Measurements from ENCODE around the gene POU4F2.

POU4F2 gene

DNA sequence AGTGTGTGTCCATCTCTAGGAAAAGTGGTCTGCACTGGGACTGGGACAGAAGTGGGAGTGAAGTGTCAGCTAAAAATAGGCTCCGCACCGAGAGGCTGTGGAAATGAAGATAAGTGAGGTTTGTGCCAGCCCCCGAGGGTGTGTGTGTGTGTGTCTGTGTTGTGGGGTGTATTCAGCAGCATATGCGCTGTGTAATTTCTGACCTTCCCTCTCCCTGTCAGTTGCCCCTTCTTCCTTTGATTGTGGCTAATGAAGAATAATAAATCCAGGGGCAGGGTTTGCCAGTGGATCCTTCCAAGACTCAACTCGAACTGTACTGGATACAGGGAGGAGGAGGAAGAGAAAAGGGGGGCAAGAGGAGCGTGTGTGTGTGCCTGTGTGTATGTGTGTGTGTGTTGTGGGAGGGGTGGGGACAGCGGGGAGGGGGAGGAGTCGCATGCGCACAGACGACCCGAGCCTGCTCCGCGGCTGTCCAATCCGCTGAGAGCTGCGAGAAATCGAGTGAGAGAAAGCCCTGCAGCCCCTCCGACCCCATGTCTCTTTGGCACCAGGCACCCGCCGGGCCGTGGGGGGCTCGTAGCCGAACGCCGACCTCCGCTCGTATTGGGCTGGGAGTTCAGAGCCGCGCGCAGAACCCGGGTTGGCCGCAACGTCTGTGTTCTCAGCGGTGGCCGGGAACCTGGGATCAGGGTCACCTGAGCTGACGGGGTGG lies 916 bp upstream of the POU4F2 start:
- POLR2A ChIA-PET: interaction anchor here (0.6 kb wide), 1 partner anchor 116 kb away, joined by 4 read pairs; no protein-coding TSS in a partner anchor
- TF ChIP-seq FOXA1 (IDR thresholded peaks at IDR 0.05) (no peak), NFRKB (IDR thresholded peaks at IDR 0.05) (no peak), SP1 (IDR thresholded peaks at IDR 0.05) (no peak), ZNF384 (IDR thresholded peaks at IDR 0.05) (no peak), CTBP1 (IDR thresholded peaks at IDR 0.05; ENCODE audit: borderline replicate concordance) (no peak), SUZ12 (IDR thresholded peaks at IDR 0.05) (no peak), BHLHE40 (IDR thresholded peaks at IDR 0.05; ENCODE audit: borderline replicate concordance) (no peak), L3MBTL2 (conservative IDR thresholded peaks at IDR 0.05) (no peak), ELF4 (IDR thresholded peaks at IDR 0.05) (no peak), LEF1 (IDR thresholded peaks at IDR 0.05; ENCODE audit: borderline replicate concordance) (no peak), FOXK2 (IDR thresholded peaks at IDR 0.05) (no peak), HDGF (IDR thresholded peaks at IDR 0.05; ENCODE audit: borderline replicate concordance) (no peak), FOXM1 (IDR thresholded peaks at IDR 0.05; ENCODE audit: borderline replicate concordance) (no peak)
- TF ChIP-seq, protein P1, sequence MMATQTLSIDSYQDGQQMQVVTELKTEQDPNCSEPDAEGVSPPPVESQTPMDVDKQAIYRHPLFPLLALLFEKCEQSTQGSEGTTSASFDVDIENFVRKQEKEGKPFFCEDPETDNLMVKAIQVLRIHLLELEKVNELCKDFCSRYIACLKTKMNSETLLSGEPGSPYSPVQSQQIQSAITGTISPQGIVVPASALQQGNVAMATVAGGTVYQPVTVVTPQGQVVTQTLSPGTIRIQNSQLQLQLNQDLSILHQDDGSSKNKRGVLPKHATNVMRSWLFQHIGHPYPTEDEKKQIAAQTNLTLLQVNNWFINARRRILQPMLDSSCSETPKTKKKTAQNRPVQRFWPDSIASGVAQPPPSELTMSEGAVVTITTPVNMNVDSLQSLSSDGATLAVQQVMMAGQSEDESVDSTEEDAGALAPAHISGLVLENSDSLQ (IDR thresholded peaks at IDR 0.05): no peak
- peak; percentile 39 for DNase-seq (ENCODE audit: extremely low spot score)
- CTCF ChIA-PET: no interaction called here

DNA sequence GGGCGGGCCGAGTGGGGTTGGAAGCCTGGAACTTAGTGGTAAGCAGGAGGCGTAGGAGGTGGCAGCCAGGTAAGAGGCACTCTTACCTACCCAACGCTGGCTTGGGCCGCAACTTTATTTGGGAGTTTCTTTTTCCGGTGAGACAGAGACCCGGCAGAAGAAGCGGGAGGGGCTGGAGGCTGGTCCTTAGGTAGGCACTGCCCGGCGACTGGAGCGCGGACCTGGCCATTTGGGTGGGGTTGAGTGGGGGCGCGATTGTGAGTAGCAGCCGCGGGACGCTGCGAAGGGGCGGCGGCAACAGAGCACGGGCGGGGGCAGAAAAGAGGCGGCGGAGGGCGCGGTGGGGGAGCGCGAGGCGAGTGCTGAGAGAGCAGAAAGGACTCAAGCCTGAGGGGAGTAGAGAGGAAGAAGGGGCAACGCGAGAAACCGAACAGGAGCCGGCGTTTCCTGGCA lies 334 bp upstream of the POU4F2 start:
- ChIA-PET CTCF (no interaction called here), POLR2A (no interaction called here)
- DNase-seq (ENCODE audit: extremely low spot score): peak; percentile 41

DNA sequence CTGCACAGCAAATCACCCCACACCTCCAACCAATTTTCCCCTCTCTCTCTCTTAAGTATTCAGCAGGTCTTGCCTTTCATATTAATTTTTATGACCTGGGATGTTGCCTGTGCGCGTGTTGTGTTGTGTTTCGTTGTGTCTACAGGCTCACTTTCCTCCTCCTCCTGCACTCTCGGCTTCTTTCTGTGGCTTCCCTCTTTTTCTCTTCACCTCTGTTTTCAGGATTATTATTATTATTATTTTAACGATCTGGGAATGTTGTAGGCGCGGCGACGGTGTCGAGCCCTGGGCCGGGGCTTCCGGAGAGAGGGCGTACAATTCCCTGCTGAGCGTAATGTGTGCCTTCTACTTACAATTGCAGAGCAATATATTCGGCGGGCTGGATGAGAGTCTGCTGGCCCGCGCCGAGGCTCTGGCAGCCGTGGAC lies 826 bp downstream of the POU4F2 start:
- CTCF ChIA-PET: no interaction called here
- POLR2A ChIA-PET: no interaction called here
- TF ChIP-seq FOXM1 (IDR thresholded peaks at IDR 0.05; ENCODE audit: borderline replicate concordance) (no peak), SP1 (IDR thresholded peaks at IDR 0.05) (no peak), L3MBTL2 (conservative IDR thresholded peaks at IDR 0.05) (no peak), ZNF384 (IDR thresholded peaks at IDR 0.05) (no peak), SUZ12 (IDR thresholded peaks at IDR 0.05) (no peak), TARDBP (IDR thresholded peaks at IDR 0.05) (no peak), HDGF (IDR thresholded peaks at IDR 0.05; ENCODE audit: borderline replicate concordance) (no peak), FOXA1 (IDR thresholded peaks at IDR 0.05) (no peak), LEF1 (IDR thresholded peaks at IDR 0.05; ENCODE audit: borderline replicate concordance) (no peak), ARNT (IDR thresholded peaks at IDR 0.05) (no peak), BHLHE40 (IDR thresholded peaks at IDR 0.05; ENCODE audit: borderline replicate concordance) (no peak), CTBP1 (IDR thresholded peaks at IDR 0.05; ENCODE audit: borderline replicate concordance) (no peak), NFRKB (IDR thresholded peaks at IDR 0.05) (no peak), FOXK2 (IDR thresholded peaks at IDR 0.05) (no peak), ELF4 (IDR thresholded peaks at IDR 0.05) (no peak)
- TF ChIP-seq, protein P1 (IDR thresholded peaks at IDR 0.05): no peak
- no peak for DNase-seq (ENCODE audit: extremely low spot score)

More for the DNA sequence above, 334 bp upstream of the POU4F2 start:
- TF ChIP-seq L3MBTL2 (conservative IDR thresholded peaks at IDR 0.05) (no peak), HDGF (IDR thresholded peaks at IDR 0.05; ENCODE audit: borderline replicate concordance) (no peak), ARNT (IDR thresholded peaks at IDR 0.05) (no peak), TARDBP (IDR thresholded peaks at IDR 0.05) (no peak), FOXA1 (IDR thresholded peaks at IDR 0.05) (no peak), SP1 (IDR thresholded peaks at IDR 0.05) (no peak), NFRKB (IDR thresholded peaks at IDR 0.05) (no peak), FOXM1 (IDR thresholded peaks at IDR 0.05; ENCODE audit: borderline replicate concordance) (no peak), SUZ12 (IDR thresholded peaks at IDR 0.05) (no peak), ZNF384 (IDR thresholded peaks at IDR 0.05) (no peak), LEF1 (IDR thresholded peaks at IDR 0.05; ENCODE audit: borderline replicate concordance) (no peak), FOXK2 (IDR thresholded peaks at IDR 0.05) (no peak), BHLHE40 (IDR thresholded peaks at IDR 0.05; ENCODE audit: borderline replicate concordance) (no peak)
- TF ChIP-seq, protein P1 (IDR thresholded peaks at IDR 0.05): no peak

DNA sequence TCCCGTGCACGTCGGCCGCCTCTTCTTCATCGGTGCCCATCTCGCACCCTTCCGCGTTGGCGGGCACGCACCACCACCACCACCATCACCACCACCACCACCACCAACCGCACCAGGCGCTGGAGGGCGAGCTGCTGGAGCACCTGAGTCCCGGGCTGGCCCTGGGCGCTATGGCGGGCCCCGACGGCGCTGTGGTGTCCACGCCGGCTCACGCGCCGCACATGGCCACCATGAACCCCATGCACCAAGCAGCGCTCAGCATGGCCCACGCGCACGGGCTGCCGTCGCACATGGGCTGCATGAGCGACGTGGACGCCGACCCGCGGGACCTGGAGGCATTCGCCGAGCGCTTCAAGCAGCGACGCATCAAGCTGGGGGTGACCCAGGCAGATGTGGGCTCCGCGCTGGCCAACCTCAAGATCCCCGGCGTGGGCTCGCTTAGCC lies 1.4 kb downstream of the POU4F2 start:
- ChIA-PET CTCF (no interaction called here), POLR2A (no interaction called here)
- TF ChIP-seq SUZ12 (IDR thresholded peaks at IDR 0.05) (no peak), L3MBTL2 (conservative IDR thresholded peaks at IDR 0.05) (no peak), BHLHE40 (IDR thresholded peaks at IDR 0.05; ENCODE audit: borderline replicate concordance) (no peak), TARDBP (IDR thresholded peaks at IDR 0.05) (no peak), ZNF384 (IDR thresholded peaks at IDR 0.05) (no peak), NFRKB (IDR thresholded peaks at IDR 0.05) (no peak), FOXA1 (IDR thresholded peaks at IDR 0.05) (no peak), CTBP1 (IDR thresholded peaks at IDR 0.05; ENCODE audit: borderline replicate concordance) (no peak), LEF1 (IDR thresholded peaks at IDR 0.05; ENCODE audit: borderline replicate concordance) (no peak), FOXK2 (IDR thresholded peaks at IDR 0.05) (no peak), SP1 (IDR thresholded peaks at IDR 0.05) (no peak)
- TF ChIP-seq, protein P1 (IDR thresholded peaks at IDR 0.05): no peak
- no peak for DNase-seq (ENCODE audit: extremely low spot score)

DNA sequence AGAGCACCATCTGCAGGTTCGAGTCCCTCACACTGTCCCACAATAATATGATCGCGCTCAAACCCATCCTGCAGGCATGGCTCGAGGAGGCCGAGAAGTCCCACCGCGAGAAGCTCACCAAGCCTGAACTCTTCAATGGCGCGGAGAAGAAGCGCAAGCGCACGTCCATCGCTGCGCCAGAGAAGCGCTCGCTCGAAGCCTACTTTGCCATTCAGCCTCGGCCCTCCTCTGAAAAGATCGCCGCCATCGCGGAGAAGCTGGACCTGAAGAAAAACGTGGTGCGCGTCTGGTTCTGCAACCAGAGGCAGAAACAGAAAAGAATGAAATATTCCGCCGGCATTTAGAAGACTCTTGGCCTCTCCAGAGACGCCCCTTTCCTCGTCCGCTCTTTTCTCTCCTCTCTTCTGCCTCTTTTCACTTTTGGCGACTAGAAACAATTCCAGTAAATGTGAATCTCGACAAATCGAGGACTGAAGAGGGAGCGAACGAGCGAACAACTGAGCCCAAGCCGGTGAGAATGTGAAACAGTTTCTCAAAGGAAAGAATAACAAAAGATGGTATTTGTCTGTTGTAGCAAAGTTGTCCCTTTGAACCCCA lies 1.9 kb downstream of the POU4F2 start:
- ChIA-PET CTCF (no interaction called here), POLR2A (no interaction called here)
- no peak for DNase-seq (ENCODE audit: extremely low spot score)
- TF ChIP-seq SUZ12 (IDR thresholded peaks at IDR 0.05): no peak
- no peak for TF ChIP-seq FOXK2 (IDR thresholded peaks at IDR 0.05)
- no peak for TF ChIP-seq ELF4 (IDR thresholded peaks at IDR 0.05)
- TF ChIP-seq L3MBTL2 (conservative IDR thresholded peaks at IDR 0.05): no peak
- no peak for TF ChIP-seq FOXA1 (IDR thresholded peaks at IDR 0.05)
- TF ChIP-seq TARDBP (IDR thresholded peaks at IDR 0.05): no peak
- TF ChIP-seq, protein P1 (IDR thresholded peaks at IDR 0.05): no peak
- no peak for TF ChIP-seq BHLHE40 (IDR thresholded peaks at IDR 0.05; ENCODE audit: borderline replicate concordance)
- TF ChIP-seq CTBP1 (IDR thresholded peaks at IDR 0.05; ENCODE audit: borderline replicate concordance): no peak
- TF ChIP-seq NFRKB (IDR thresholded peaks at IDR 0.05): no peak
- TF ChIP-seq ARNT (IDR thresholded peaks at IDR 0.05): no peak
- TF ChIP-seq ZNF384 (IDR thresholded peaks at IDR 0.05): no peak
- TF ChIP-seq SP1 (IDR thresholded peaks at IDR 0.05): no peak
- no peak for TF ChIP-seq LEF1 (IDR thresholded peaks at IDR 0.05; ENCODE audit: borderline replicate concordance)
- no peak for TF ChIP-seq FOXM1 (IDR thresholded peaks at IDR 0.05; ENCODE audit: borderline replicate concordance)
- TF ChIP-seq HDGF (IDR thresholded peaks at IDR 0.05; ENCODE audit: borderline replicate concordance): no peak

Data from HEK293T (cell line).